HG03060 (cell line): ENCODE data around the gene OR4D6.
"Not testable (repeated sequence)": the region's sequence is repeated elsewhere in the genome, so short reads cannot be mapped to it uniquely, and the experiment has no call there.

ENCODE experiments used
- ATAC-seq: cut with Tn5 transposase; IDR thresholded peaks from one replicate; pipeline ENCODE4 v1.9.1; 2021; ENCODE audit warnings: low read depth, moderate number of reproducible peaks; ENCODE audit not compliant: unreplicated experiment

OR4D6 gene

GRCh38 chr11:59456661-59457060 lies at the start of gene OR4D6:
OR4D6 (plus strand) TSS chr11:59456961; CDS start chr11:59456961, 0 bp downstream.
- no peak for ATAC-seq

- ATAC-seq, result no peak
These were observed 43.1 kb upstream of the OR4D6 start for GRCh38 chr11:59413646-59414045.

GRCh38 chr11:59415111-59415510 lies 41.6 kb upstream of the OR4D6 start:
- ATAC-seq, result no peak

- ATAC-seq, result no peak
These were observed 40.1 kb upstream of the OR4D6 start for GRCh38 chr11:59416613-59417012.

- ATAC-seq, result no peak
These were observed 39.7 kb upstream of the OR4D6 start for GRCh38 chr11:59417023-59417422.

GRCh38 chr11:59418156-59418555 lies 38.6 kb upstream of the OR4D6 start:
- no peak for ATAC-seq

- ATAC-seq, result no peak
These were observed 32.9 kb upstream of the OR4D6 start for GRCh38 chr11:59423835-59424234.

GRCh38 chr11:59425131-59425530 lies 31.6 kb upstream of the OR4D6 start:
- no peak for ATAC-seq

GRCh38 chr11:59426361-59427067 lies 30.2 kb upstream of the OR4D6 start, which contains the start of gene OR5A2:
OR5A2 (minus strand) TSS chr11:59426413; CDS start chr11:59422953, 3,460 bp downstream.
- no peak for ATAC-seq

GRCh38 chr11:59427068-59427382 lies 29.7 kb upstream of the OR4D6 start:
- no peak for ATAC-seq

- ATAC-seq, result peak; percentile 63
These were observed 26.7 kb upstream of the OR4D6 start for GRCh38 chr11:59429924-59430516.

- ATAC-seq, result no peak
These were observed 20.6 kb upstream of the OR4D6 start, which contains the start of gene OR5A1 for GRCh38 chr11:59436169-59436568. OR5A1 (plus strand) TSS chr11:59436469; CDS start chr11:59443169, 6,700 bp downstream.

GRCh38 chr11:59437770-59438169 lies 19.0 kb upstream of the OR4D6 start:
- ATAC-seq, result no peak

- not testable (repeated sequence) for ATAC-seq
These were observed 11.1 kb upstream of the OR4D6 start for GRCh38 chr11:59445624-59446023.

- no peak for ATAC-seq
These were observed 8.3 kb upstream of the OR4D6 start for GRCh38 chr11:59448484-59448883.

- no peak for ATAC-seq
These were observed 3.2 kb downstream of the OR4D6 start for GRCh38 chr11:59459916-59460315.

- no peak for ATAC-seq
These were observed 6.5 kb downstream of the OR4D6 start for GRCh38 chr11:59463190-59463641.

GRCh38 chr11:59473015-59473414 lies 16.3 kb downstream of the OR4D6 start, which contains the start of gene OR4D10:
OR4D10 (plus strand) TSS chr11:59473315; CDS start chr11:59477430, 4,115 bp downstream.
- no peak for ATAC-seq

- no peak for ATAC-seq
These were observed 18.4 kb downstream of the OR4D6 start for GRCh38 chr11:59475176-59475575.

GRCh38 chr11:59479906-59480305 lies 23.1 kb downstream of the OR4D6 start:
- ATAC-seq, result no peak

- ATAC-seq, result no peak
These were observed 23.6 kb downstream of the OR4D6 start for GRCh38 chr11:59480359-59480758.

GRCh38 chr11:59501931-59502330 lies 45.2 kb downstream of the OR4D6 start:
- ATAC-seq, result no peak
